NCI-H2196 treated with DMSO at 0.1 percent for 48 hours (cell line): ENCODE measurements around the gene FSIP1.

Experiments used
- DNase-seq: peaks from one replicate; lab custom pipeline; 2025; ENCODE audit not compliant: unreplicated experiment; lab: John Stamatoyannopoulos, UW

Gene FSIP1

DNA sequence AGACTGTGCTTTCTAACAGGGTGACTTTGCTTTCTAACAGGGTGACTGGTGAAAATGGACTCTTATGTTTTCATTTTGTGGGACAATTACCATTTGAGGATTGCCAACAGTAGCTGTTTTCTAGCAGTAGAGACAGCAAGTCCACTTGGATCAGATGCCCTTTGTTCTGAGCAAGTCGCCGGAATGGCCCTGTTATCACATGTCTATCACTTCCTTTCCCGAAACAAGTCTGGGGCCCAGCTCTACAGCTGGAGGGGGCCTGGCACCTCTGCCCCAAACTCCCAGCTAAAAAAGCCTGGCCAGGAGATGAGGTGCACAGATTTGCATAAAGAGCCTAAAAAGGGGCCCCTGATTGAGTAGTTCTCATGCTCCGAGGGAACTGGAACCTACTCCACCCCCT, 157.2 kb downstream of the FSIP1 start:
- no peak for DNase-seq

DNA sequence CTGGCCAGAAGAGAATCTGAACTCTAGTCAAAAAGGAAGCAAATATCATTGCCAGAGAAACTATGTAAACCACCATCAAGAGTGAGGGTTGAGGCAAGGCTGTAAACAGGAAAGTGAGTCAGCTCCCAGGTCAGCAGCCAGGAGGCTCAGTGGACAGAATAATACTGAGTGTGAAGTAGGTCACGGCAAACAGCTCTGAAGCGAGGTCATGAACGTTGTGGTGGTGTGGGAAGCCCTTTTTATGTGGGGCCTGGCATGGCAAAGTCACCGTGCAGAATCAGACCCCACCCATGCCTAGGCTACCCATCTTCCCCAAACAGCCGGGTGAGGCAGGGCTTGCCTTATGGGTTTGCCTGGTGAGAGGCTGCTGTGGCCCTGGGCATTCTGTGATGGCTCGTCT, 157.8 kb downstream of the FSIP1 start:
- no peak for DNase-seq

DNA sequence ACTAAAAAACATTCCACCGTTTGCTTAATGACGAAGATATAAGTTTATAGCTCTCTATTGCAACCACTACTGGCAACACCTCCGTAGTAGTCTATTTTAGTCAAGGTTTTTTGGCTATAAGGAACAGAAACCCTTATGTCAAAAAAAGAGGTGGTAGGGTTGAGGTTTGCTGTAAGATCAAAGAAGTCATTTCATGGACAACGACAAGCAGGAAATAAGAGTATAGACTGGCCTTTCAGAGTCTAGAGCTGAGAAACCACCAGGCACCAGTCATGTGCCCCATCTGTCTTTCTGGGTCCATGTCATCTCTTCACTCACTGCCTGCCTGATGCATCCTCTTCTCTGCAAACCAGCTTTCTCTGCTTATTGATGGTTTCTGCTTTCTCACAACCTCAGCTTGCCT, 159.1 kb downstream of the FSIP1 start:
- no peak for DNase-seq

DNA sequence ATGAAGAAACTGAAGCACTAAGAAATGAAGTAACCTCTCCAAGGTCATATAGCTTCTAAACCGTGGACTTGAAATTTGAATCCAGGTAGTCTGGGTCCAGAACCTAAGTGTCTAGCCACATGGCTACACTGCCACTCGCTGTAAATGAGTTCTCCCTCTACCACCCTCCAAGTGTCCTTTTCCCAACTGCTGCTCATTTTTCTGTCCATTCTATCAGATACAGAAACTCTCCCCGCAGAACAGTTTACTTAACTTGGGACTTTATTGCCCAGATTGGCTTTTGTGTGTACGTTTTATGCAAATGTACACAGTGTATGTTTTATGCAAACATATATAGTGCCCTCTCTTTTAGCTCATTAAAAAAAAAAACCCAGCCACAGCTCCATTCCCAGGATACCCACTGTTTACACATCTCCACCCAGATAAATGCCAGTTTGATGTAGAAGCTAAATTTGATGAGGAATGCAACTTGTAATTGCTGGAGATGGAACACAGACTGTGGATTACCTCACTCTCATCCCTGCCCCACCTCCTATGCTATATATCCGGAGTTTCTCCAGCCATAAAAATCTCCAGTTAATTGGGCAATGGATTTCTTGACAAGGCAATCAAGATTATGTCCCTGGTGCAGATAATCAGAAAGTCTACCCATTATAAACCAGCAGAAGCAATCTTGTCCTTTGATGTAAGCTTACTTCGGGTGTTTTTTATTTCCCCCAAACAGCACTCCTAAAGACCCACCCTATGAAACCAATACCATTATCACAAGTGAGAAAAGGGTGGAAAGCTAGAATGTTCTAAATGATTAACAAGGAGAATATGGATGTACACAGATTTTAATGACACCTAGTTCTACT, 159.8 kb downstream of the FSIP1 start:
- DNase-seq, result no peak

DNA sequence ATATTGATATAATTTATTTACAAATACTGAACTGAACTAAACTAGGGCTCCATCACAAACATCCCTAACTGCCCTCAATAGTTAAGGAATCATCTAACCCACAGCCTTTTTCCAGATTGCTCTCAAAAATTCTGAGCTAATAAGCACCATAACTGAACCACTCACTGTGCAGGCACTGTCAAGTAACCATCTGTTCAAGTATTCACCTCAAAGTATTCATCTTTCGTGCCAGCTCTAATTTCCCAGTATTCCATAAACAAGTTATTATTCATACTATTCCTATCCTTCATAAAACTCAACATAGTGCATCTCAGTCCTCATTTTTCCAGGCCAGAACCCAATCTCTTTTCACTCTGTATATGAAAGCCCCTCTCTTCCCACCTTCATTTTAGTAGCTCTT, 160.7 kb downstream of the FSIP1 start:
- no peak for DNase-seq

DNA sequence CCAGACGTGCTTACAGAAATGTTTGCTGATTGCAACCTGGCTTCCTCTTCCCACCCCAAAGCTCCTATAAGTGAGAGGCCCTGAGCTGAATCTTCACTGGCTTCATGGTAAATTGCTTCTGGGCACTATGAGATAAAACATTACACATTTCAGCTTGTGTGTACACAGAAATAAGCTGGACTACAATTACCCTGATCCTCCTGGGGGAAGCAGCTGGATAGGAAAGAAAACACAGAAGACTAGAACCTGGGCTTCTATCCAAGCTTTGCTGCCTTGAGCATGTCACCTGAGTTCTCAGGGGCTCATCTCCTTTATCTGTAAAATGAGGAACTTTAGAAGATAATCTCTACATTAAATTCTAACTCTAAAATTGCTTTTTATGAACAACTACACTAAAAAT, 161.4 kb downstream of the FSIP1 start:
- peak; percentile 3 for DNase-seq

DNA sequence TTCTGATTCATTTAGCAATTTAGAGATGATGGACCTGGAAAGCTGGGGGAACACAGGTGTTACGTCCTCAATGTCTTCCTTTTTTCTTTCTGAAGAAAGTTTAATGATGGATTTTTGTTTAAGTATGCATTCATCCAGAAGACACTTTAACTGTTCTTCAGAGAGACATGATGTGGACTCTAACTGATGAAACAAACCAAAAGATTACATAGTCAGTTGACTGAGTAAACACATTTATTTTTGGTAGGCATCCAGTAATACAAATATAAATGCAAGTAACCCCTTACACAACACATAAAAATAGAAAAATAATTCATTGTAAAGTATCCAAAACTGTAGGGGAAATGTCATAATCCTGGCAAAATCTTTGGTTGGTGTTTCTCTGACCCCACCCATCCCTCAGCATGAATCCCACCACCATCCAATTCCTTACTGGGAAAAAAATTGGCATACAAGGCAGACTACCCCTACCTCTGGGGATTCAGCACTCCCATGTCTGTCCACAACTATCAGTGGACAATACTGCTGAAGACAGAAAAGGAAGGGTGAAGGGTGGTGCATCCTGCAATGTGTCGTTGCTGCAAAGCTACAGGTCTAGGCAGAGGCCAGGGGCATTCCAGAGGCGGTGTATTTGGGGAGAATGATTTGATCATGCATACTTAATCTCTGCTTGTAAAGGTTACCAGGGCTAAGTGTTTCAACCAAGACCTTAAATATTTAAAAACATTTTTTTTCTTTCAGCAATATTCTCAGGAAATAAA, 164.4 kb downstream of the FSIP1 start:
- no peak for DNase-seq

DNA sequence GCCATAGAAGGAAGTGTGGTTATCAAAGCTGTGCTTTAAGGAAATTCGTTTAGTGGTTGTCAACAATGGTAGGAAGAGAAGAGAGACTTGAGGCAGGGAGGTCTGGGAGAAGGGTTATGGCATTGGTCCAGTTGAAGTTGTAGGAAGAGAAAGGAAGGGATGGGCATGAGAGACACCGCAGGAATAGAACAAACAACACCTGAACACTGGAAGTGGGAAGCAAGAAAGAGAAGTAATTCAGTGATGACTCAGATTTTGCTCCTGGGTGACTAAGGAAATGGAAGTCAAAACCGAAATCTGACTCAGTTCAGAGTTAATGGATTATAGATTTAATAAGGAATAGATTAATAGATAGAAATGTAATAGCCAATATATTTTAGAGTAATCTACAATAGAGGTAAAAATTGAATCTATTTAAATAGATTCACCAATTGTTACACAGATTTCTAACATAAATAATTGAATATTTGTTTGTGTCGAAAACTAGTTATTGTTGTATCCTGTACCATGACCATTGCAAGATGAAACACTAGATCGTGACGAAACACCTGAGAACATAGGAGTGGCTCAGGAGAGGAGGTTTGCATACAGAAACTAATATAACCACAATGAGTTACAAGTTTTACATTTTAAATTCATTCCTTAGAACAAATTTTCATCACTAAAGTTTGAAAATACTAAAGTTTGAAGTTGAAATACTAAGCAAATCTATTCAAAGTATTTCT, 165.7 kb downstream of the FSIP1 start:
- DNase-seq, result no peak

DNA sequence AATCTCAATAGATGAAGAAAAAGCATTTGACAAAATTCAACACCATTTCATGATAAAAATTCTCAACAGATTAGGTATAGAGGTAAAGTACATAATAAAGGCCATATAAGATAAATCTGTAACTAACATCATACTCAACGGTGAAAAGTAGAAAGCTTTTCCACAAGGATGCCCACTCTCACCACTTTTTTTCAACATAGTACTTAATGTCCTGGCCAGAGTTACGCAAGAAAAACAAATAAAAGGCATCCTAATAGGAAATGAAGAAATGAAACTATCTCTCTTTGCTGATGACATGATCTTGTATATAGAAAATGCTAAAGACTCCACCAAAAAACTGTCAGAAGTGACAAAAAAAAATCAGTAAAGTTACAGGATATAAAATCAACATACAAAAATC, 168.8 kb downstream of the FSIP1 start:
- DNase-seq, result no peak

DNA sequence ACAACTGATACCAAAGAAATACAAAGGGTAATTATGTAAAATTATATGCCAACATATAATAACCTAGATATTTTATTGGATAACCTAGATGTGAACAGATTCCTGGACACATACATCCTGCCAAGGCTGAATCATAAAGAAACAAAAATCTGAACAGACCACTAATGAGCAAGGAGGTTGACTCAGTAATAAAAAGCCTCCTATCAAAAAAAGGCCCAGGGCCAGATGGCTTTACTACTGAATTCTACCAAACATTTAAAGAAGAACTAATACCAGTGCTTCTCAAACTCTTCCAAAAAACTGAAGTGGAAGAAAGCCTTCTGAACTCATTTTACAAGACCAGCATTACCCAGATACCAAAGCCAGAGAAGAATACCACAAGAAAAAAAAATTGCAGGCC, 169.4 kb downstream of the FSIP1 start:
- DNase-seq, result no peak

DNA sequence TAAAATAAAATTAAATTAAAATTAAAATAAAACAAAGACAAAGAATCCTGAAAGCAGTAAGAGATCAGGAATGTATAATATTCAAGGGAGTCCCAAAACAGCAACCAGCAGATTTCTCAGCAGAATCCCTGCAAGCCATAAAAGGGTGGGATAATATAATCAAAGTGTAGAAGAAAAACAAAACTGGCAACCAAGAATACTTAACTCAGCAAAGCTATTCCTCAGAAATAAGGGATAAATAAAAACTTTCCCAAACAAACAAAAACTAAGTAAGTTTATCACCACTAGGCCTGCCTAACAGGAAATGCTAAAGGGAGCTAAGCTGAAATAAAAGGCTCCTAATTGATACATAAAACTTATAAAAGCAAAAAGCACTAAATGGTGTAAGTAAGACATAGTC, 172.0 kb downstream of the FSIP1 start:
- DNase-seq, result no peak

DNA sequence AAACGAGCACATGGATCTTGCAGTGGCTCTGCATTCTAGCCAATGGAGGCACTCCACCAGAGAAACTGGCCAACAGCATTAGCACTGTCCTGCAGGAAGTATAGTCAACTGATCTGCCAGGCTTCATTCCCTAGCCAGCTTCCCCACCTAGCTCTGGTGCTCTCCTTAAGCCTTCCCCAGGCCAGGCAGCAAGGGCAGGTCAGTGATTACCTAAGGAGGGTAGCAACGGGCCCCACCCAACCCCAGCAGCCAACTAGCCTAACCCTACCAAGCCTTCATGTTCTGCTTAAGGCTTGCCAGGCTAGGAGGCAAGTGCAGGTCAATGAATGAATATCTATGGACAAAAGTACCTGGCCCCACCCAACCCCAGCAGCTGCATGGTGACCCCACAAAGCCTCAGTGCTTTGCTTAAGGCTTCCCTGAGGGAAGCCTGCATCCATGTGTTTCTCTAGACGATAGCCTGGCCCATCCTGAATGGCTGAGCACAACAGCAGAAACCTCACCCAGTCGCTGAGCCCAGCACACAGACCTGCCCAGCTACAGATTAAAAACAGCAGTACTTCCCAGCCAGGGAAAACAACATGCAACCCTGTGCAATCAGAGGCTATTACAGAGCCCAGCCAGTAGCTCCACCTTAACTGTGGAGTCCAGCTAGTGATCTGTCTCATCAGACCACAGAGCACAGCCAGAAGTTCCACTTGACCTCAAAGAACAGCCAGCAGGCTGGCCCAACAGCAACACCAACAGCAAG, 173.3 kb downstream of the FSIP1 start:
- DNase-seq, result no peak

DNA sequence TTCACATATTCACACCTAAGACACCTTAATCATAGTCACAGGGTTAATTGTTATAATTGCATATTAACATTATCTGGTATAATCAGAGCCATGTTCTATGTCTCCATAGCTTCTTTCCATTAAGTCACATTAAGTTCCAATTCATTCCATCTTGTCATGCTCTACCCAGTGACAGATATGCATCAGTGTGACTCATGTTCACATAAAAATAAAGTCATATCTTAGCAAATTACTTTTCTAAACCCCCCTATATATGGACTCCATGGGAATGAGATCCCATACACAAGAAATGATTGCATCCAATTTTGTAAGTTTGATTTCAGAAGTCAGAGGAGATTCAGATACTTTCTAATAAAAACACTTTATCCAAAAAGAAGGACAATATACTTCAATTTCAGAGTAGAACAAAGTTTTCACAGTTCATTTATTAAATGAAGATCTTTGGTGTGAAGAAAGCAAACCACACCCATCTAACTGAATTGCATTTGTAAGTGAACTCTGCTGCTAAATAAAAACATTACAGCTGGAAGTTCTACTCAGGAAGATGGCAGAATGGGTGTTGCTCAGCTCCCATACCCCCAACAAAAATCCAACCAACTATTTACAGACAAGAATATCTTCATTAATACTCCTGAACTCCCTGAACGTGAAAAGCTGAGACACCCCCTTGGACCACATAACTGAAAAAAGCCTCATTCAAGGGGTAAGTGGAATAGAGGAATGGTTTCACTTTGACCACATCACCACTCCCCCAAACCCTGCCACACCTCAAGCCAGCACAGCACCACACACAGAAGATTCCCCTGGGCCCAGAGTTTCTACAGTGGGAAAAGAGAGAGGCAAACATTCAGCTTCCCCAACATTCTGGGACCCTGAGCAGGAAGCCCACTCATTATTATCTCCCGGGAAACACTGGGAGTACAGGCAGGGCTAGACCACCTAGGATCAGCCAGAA, 174.2 kb downstream of the FSIP1 start:
- no peak for DNase-seq

DNA sequence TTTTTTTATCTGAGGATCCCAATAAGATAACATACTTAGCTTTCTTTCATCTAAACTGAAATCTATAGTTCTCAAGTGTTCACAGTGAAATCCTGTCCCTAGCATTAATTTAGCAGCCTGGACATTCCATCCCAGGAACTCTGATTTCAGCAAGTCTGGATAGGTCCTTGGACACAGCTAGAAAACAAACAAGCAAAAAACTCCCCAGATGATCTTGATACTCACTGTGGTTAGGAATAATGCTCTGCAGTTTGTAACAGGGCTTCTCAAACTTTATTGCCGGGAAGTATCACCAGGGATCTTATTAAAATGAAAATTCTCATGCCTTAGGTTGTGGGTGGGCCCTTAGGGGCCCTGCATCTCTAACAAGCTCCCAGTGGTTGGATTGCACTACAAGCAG, 177.5 kb downstream of the FSIP1 start:
- no peak for DNase-seq

DNA sequence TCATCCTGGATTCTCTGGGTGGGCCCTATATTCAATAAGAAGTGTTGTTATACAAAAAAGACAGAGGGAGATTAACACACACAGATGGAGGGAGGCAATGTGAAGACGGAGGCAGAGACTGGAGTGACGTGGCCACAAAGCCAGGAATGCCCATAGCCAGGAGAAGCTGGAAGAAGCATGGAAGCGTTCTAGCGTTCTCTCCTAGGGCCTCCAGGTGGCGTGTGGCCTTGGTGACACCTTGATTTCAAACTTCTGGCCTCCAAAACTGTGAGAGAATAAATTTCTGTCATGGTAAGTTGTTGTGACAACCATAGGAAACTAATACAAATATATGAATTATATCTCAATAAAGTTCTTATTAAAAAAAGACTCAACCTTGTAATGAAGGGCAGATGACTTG, 180.5 kb downstream of the FSIP1 start:
- DNase-seq, result no peak

DNA sequence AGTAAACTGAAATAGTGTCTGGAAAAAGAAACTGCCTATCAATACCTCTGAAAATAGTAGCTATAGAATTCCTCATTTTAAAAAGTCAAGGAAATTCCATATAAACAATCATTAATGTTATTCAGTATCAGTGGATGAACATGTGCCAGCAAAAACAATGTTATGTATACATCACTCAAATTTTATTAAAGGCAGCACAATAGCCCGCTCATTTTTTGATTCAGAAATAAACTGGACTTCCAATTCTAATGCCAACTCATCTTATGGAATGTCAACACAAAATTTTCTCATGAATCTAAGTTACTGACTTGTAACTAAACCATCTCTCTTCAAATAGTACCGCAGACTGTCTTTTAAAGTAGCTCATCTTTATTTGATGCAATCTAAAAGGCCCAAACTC, 182.8 kb downstream of the FSIP1 start:
- DNase-seq, result no peak

DNA sequence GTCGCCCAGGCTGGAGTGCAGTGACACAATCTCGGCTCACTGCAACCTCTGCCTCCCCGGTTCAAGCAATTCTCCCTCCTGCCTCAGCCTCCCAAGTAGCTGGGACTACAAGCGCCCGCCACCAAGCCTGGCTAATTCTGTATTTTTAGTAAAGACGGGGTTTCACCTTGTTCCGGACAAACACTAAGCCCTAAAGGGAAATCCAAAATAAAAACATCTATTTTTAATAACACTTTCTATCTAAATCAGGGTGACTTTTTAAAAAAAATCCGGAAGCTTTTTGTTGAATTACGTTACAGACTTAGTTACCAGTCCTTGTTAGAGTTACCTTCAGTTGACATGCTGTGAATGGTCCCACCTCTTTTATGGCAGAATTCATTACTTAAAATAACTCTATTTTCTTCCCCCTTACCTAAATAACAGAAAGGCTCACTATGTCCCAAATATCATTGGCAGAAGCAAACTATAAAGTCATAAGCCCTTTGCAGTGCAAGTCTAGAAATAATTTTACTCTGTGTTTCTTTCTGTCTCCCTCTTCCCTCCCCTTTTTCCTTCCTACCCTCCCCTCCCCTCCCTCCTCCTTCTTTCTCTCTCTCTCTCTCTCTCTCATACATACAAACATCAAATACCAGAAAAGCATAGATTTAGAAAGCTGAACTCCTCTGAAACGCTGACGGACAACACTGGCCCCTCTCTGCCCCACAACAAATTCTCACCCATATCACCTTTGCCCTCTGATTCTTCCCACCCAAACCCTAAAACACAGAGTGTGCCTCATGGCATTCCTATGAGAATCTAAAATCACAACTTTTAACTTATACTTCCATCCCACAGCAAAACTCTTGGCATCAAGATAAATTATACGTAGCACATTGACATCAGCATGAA, 183.4 kb downstream of the FSIP1 start:
- no peak for DNase-seq

DNA sequence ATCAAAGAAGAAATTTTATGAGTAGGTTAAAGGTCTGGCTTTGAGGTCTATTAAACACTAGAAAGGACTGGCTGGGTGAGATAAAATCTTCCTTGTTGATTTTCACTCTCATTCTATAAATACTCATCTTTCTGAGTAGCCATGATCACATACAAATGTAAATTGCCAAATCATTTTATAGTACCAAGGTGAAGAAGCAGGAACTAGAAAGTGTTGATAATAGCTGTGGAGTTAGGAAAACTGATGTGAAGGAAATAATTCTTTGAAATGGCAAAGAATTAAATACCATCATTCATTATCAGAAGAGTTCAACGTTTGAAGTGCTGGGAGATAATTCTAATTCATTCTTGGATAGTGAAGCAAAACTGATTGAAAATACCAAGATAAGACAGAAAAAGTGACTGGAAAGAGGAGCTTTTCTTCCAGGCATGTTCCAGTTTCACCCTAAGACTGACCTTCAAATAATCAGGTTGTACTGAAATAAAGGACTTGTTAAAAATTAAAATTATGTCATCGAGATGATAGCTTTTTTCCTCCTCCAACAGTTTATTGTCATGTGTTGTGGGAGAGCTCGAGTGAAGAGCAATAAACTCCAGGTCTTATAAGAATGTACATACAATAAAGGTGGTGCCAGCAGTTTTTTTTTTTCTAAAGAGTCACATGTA, 184.3 kb downstream of the FSIP1 start:
- DNase-seq, result no peak
